ENCODE measurements around the gene EPO. TPM values are rescaled to one million over a fixed set of nuclear protein-coding genes. Genes with fewer than 3 reads are reported as not detected.
"Not testable (repeated sequence)": the region's sequence is repeated elsewhere in the genome, so short reads cannot be mapped to it uniquely, and the experiment has no call there.

EPO gene
- total RNA-seq, 1 donor = not detected

DNA sequence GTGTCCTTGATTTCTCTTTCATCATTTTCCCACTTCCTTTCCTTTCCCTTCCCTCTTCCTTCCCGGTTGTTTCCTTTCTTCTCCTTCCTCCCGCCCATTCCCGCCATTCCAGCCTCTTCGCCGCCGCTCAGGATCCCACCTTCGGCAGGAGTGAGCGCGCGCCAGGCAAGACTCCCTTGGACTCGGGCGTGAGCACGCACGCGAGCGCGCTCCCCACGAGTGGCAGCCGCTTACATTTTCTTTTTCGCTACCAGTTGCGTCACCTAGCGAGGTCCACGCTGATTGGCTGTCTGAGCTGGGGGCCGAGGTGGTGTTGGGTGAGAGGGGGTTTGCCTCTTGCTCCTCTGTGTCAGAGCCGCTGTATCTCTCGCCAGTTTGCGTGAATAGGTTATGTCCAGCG lies 24.9 kb downstream of the EPO start:
- H3K4me3 ChIP-seq (ENCODE audit: low read depth, low read length) = peak overlapping the region; percentile 61
- TF ChIP-seq, protein P1, sequence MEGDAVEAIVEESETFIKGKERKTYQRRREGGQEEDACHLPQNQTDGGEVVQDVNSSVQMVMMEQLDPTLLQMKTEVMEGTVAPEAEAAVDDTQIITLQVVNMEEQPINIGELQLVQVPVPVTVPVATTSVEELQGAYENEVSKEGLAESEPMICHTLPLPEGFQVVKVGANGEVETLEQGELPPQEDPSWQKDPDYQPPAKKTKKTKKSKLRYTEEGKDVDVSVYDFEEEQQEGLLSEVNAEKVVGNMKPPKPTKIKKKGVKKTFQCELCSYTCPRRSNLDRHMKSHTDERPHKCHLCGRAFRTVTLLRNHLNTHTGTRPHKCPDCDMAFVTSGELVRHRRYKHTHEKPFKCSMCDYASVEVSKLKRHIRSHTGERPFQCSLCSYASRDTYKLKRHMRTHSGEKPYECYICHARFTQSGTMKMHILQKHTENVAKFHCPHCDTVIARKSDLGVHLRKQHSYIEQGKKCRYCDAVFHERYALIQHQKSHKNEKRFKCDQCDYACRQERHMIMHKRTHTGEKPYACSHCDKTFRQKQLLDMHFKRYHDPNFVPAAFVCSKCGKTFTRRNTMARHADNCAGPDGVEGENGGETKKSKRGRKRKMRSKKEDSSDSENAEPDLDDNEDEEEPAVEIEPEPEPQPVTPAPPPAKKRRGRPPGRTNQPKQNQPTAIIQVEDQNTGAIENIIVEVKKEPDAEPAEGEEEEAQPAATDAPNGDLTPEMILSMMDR (IDR thresholded peaks at IDR 0.05; ENCODE audit: insufficient read depth, low read depth, low read length) = no peak
- DNase-seq (ENCODE audit: low read depth) = peak; percentile 72

DNA sequence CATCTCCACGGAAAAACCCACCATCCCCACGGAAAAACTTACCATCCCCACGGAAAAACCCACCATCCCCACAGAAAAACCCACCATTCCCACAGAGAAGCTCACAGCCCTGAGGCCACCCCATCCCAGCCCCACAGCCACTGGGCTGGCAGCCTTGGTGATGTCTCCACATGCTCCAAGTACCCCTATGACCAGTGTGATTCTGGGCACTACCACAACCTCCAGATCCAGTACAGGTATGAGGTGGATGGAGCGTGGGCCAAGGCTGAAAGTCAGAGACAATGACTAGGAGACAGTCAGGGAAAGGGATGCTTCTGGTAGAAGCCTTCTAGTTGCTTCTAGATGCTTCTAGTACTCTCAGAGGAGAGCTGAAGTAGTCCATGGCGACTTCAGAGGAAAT lies 32.7 kb downstream of the EPO start:
- TF ChIP-seq, protein P1 (IDR thresholded peaks at IDR 0.05; ENCODE audit: insufficient read depth, low read depth, low read length) = no peak
- no peak for DNase-seq (ENCODE audit: low read depth)
- H3K4me3 ChIP-seq (ENCODE audit: low read depth, low read length) = no peak overlapping the region

DNA sequence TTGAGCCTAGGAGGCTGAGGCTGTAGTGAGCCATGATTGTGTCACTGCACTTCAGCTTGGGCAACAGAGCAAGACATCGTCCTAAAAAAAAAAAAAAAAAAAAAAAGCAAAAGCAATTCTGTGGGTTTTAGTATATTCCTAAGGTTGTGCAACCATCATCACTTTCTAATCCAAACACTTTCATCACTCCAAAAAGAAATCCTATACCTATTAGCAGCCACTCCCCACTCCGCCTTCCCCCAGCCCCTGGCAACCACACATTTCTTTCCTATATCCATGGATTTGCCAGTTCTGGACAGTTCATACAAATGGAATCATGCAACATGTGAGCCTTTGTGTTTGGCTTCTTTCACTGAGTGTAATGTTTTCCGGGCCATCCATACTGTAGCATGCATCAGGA lies 33.5 kb downstream of the EPO start:
- TF ChIP-seq, protein P1 (IDR thresholded peaks at IDR 0.05; ENCODE audit: insufficient read depth, low read depth, low read length) = no peak
- peak; percentile 23 for DNase-seq (ENCODE audit: low read depth)
- no peak overlapping the region for H3K4me3 ChIP-seq (ENCODE audit: low read depth, low read length)

DNA sequence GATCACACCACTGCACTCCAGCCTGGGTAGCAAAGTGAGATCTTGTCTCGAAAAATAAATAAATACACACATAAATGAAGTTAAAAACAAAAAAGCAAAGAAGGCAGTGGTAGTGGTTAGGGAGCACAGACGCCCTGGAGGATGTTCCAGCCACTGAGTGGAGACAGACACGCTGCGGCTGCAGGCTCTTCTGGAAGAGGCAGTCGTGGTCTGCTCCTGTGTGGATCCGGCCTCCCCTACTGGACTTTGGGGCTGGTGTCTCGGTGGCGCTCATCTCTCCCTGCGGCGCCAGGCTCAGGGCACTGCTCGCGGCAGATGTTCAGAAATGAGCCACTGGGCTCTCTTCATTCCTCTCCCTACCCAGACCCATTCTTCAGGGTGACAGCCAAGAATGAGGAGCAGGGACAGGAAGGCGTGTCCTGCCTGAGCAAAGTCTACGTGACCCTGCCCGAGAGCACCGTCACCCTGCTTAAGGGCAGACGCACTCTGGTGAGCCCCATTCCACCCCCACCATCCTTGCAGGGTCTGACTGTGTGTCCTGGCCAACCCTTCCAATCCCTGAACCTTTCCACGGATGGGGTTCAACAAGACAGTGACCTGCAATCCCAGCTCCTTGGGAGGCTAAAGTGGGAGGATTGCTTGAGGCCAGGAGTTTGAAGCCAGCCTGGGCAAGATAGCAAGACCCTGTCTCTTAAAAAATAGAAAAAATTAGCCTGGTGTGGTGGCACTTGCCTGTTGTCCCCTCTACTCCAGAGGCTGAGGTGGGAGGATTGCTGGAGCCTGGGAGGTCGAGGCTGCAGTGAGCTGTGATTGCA lies 39.3 kb downstream of the EPO start:
- no peak for DNase-seq (ENCODE audit: low read depth)
- TF ChIP-seq, protein P1 (IDR thresholded peaks at IDR 0.05; ENCODE audit: insufficient read depth, low read depth, low read length) = no peak
- H3K4me3 ChIP-seq (ENCODE audit: low read depth, low read length) = no peak overlapping the region

DNA sequence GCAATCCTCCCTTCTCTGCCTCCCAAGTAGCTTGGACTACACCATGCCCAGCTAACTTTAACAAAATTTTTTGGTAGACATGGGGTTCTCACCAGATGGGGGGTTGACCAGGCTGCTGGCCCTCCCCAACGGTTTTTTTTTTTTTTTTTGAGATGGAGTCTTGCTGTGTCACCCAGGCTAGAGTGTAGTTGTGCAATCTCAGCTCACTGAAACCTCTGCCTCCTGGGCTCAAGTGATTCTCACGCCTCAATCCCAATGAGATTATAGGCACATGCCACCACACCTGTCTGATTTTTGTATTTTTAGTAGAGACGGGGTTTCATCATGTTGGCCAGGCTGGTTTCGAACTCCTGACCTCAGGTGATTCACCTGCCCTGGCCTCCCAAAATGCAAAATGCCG lies 42.6 kb downstream of the EPO start:
- H3K4me3 ChIP-seq (ENCODE audit: low read depth, low read length); DNase-seq (ENCODE audit: low read depth): not testable (repeated sequence)

DNA sequence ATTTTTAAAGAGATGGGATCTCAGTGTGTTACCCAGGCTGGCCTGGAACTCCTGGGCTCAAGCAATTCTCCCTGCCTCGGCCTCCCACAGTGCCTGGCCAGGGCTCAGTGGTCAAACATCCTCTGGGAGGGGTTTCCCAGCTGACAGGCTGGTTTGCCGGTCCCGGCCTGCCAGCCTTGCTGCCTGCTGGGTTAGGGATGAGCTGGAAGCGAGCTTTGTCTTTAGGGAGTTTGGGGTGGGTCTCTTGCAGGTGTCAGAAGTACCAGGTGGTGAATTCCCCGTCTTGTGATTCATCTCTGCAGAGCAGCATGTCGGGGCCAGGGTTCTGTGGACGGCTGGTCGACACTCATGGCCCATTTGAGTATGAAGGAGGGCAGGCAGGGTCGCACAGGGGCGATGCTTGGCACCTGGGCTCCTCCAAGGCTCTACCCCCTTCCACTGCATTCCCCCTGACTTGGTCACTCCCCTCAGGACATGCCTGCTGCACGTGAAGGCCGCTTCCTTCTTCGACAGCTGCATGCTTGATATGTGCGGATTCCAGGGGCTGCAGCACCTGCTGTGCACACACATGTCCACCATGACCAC lies 43.4 kb downstream of the EPO start:
- no peak for DNase-seq (ENCODE audit: low read depth)
- TF ChIP-seq, protein P1 (IDR thresholded peaks at IDR 0.05; ENCODE audit: insufficient read depth, low read depth, low read length) = no peak
- H3K4me3 ChIP-seq (ENCODE audit: low read depth, low read length) = no peak overlapping the region

DNA sequence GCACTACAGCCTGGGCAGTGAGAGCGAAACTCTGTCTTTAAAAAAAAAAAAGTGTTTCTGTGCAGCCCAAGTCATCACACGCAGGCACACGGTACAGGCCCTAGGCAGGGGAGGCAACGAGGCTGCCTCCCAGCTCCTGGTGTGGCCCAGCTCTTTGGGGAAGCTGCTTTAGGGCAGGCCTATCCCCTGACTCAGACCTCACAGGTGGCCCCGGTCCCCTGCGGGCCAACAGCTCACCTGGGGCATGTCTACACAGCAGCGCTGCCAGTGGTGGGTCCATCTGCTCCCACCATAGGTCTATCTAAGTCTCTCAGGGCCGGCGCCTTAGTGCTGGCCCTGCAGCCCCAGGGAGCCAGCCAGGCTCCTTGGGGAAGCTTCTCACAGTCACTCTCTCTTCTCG lies 44.6 kb downstream of the EPO start:
- no peak overlapping the region for H3K4me3 ChIP-seq (ENCODE audit: low read depth, low read length)
- TF ChIP-seq, protein P1 (IDR thresholded peaks at IDR 0.05; ENCODE audit: insufficient read depth, low read depth, low read length) = no peak
- no peak for DNase-seq (ENCODE audit: low read depth)

All from fibroblast of villous mesenchyme (primary cell).